H1 (cell line): ENCODE measurements around the gene ARL6IP1. TPM values are rescaled to one million over a fixed set of nuclear protein-coding genes. Genes with fewer than 3 reads are reported as not detected.
"Not testable (repeated sequence)": the region's sequence is repeated elsewhere in the genome, so short reads cannot be mapped to it uniquely, and the experiment has no call there.

ENCODE experiments used
- CTCF ChIA-PET: fragments of 300-600 bp; sonication (Branson Sonifier 250); formaldehyde crosslinking; loops from one replicate; lab custom pipeline; 2021; ENCODE audit not compliant: partially characterized antibody; lab: Charles Lee
- POLR2A ChIA-PET: fragments of 300-600 bp; sonication (Branson Sonifier 250); formaldehyde crosslinking; loops from one replicate; lab custom pipeline; 2021; ENCODE audit warnings: inconsistent platforms; ENCODE audit not compliant: partially characterized antibody; lab: Charles Lee
- DNase-seq, 2 experiments: peaks; one replicate each; pipeline versions ENCODE4 v3.0.0 to v3.0.0-alpha.2; 2010 to 2022; ENCODE audit warnings: low spot score in 2 of 2, low read depth in 1 of 2, mixed read lengths in 1 of 2
- FAIRE-seq: peaks from 2 replicates; lab custom pipeline; 2011; peaks lifted over from hg19 to GRCh38; lab: Jason Lieb, UNC
- H2AFZ ChIP-seq: 2 replicates; pipeline ENCODE4 v1.8.1; 2012; ENCODE audit warnings: low read length, inconsistent platforms
- H2AK5ac ChIP-seq: 2 replicates; pipeline ENCODE4 v1.6.1; 2013; ENCODE audit warnings: low read depth, low read length
- H2BK120ac ChIP-seq: replicated peaks from 2 replicates; pipeline ENCODE3; 2013; ENCODE audit warnings: low read depth, low read length, inconsistent platforms
- H2BK12ac ChIP-seq: 2 replicates; pipeline ENCODE4 v1.6.1; 2013; ENCODE audit warnings: low read depth, low read length
- H2BK15ac ChIP-seq: 2 replicates; pipeline ENCODE4 v1.6.1; 2013; ENCODE audit warnings: low read length
- H2BK20ac ChIP-seq: 2 replicates; pipeline ENCODE4 v1.6.1; 2013; ENCODE audit warnings: low read length
- H2BK5ac ChIP-seq: 2 replicates; pipeline ENCODE4 v1.6.1; 2013; ENCODE audit warnings: low read depth, low read length
- H3K14ac ChIP-seq: 2 replicates; pipeline ENCODE4 v1.6.1; 2013; ENCODE audit warnings: inconsistent platforms; ENCODE audit not compliant: insufficient read length
- H3K18ac ChIP-seq: 2 replicates; pipeline ENCODE4 v1.6.1; 2013; ENCODE audit warnings: low read length; ENCODE audit errors: extremely low read depth
- H3K23ac ChIP-seq: 2 replicates; pipeline ENCODE4 v1.6.1; 2013; ENCODE audit warnings: inconsistent platforms; ENCODE audit not compliant: insufficient read length
- H3K23me2 ChIP-seq: 2 replicates; pipeline ENCODE4 v1.6.1; 2013; ENCODE audit warnings: low read depth, low read length
- H3K27ac ChIP-seq: 2 replicates; pipeline ENCODE4 v1.6.1; 2011; ENCODE audit warnings: low read depth, low read length, inconsistent platforms
- H3K27me3 ChIP-seq, 4 experiments: replicated peaks in 1 of 4; 1 replicate in 1 of 4; 2 replicates in 3 of 4; pipeline versions ENCODE4 v1.6.1 to v1.8.1; 2011 to 2013; ENCODE audit warnings: low read length in 3 of 4, mild to moderate bottlenecking in 3 of 4, inconsistent platforms in 2 of 4, mixed read lengths in 2 of 4, moderate library complexity in 1 of 4; ENCODE audit not compliant: control insufficient read depth in 3 of 4, insufficient read depth in 3 of 4; ENCODE audit errors: extremely low read depth in 1 of 4
- H3K36me3 ChIP-seq, 4 experiments: 2 replicates each; pipeline versions ENCODE4 v1.6.1 to v1.8.1; 2011 to 2013; ENCODE audit warnings: mild to moderate bottlenecking in 4 of 4, low read length in 3 of 4, moderate library complexity in 2 of 4, control low read depth in 1 of 4, inconsistent platforms in 1 of 4; ENCODE audit not compliant: insufficient read depth in 4 of 4, control insufficient read depth in 2 of 4
- H3K4ac ChIP-seq: replicated peaks from 2 replicates; pipeline ENCODE3; 2013; ENCODE audit warnings: low read length, low read depth, mixed read lengths, inconsistent platforms; ENCODE audit not compliant: insufficient read length
- H3K4me1 ChIP-seq, 4 experiments: replicated peaks in 1 of 4; 1 replicate in 1 of 4; 2 replicates in 3 of 4; pipeline versions ENCODE4 v1.6.1 to v1.8.1; 2011 to 2013; ENCODE audit warnings: low read length in 3 of 4, inconsistent platforms in 2 of 4, mixed read lengths in 1 of 4; ENCODE audit not compliant: insufficient read depth in 4 of 4, control insufficient read depth in 3 of 4
- H3K4me2 ChIP-seq, 2 experiments: 2 replicates each; pipeline versions ENCODE4 v1.6.1 to v1.8.1; 2011 to 2013; ENCODE audit warnings: low read depth in 2 of 2, low read length in 2 of 2, control low read depth in 1 of 2, inconsistent platforms in 1 of 2, mild to moderate bottlenecking in 1 of 2; ENCODE audit not compliant: insufficient read depth in 1 of 2
- H3K4me3 ChIP-seq, 4 experiments: fragments of 200-600, 300-600 bp in 1 of 4; sonication (generic), shearing (Covaris generic), sonication (Bioruptor Twin) in 1 of 4; 2 replicates each; pipeline versions ENCODE4 v1.5.1 to v1.8.1; 2011 to 2016; ENCODE audit warnings: low read length in 4 of 4, low read depth in 3 of 4, control low read depth in 2 of 4, inconsistent platforms in 2 of 4, mild to moderate bottlenecking in 2 of 4, mixed read lengths in 1 of 4, moderate library complexity in 1 of 4; ENCODE audit not compliant: insufficient read depth in 2 of 4; ENCODE audit errors: extremely low read depth in 1 of 4
- H3K56ac ChIP-seq: replicated peaks from 2 replicates; pipeline ENCODE3; 2013; ENCODE audit warnings: low read depth, mild to moderate bottlenecking, mixed read lengths, low read length, inconsistent platforms; ENCODE audit not compliant: insufficient read length
- H3K79me1 ChIP-seq: 2 replicates; pipeline ENCODE4 v1.6.1; 2013; ENCODE audit warnings: low read depth, low read length, control low read depth
- H3K79me2 ChIP-seq, 2 experiments: 2 replicates each; pipeline versions ENCODE4 v1.6.1 to v1.8.1; 2012 to 2013; ENCODE audit warnings: low read length in 2 of 2, mild to moderate bottlenecking in 2 of 2, inconsistent platforms in 1 of 2; ENCODE audit not compliant: insufficient read depth in 2 of 2, control insufficient read depth in 1 of 2
- H3K9ac ChIP-seq, 4 experiments: replicated peaks in 1 of 4; 1 replicate in 1 of 4; 2 replicates in 3 of 4; pipeline versions ENCODE4 v1.6.1 to v1.8.1; 2011 to 2013; ENCODE audit warnings: low read depth in 3 of 4, low read length in 3 of 4, control low read depth in 2 of 4, mild to moderate bottlenecking in 2 of 4, moderate library complexity in 2 of 4, inconsistent platforms in 1 of 4; ENCODE audit errors: extremely low read depth in 1 of 4
- H3K9me3 ChIP-seq, 2 experiments: 2 replicates each; pipeline versions ENCODE4 v1.6.1 to v1.8.1; 2012 to 2013; ENCODE audit warnings: mild to moderate bottlenecking in 2 of 2, moderate library complexity in 2 of 2, control low read depth in 1 of 2, inconsistent platforms in 1 of 2, low read depth in 1 of 2, low read length in 1 of 2, mixed read lengths in 1 of 2; ENCODE audit not compliant: insufficient read depth in 2 of 2
- H4K20me1 ChIP-seq, 2 experiments: replicated peaks in 1 of 2; 2 replicates each; pipeline versions ENCODE3 to v1.8.1; 2011 to 2013; ENCODE audit warnings: inconsistent platforms in 2 of 2, low read length in 2 of 2, mild to moderate bottlenecking in 1 of 2; ENCODE audit not compliant: insufficient read depth in 2 of 2, control insufficient read depth in 1 of 2
- H4K5ac ChIP-seq: 2 replicates; pipeline ENCODE4 v1.6.1; 2013; ENCODE audit warnings: low read length, low read depth, mixed read lengths, inconsistent platforms; ENCODE audit not compliant: insufficient read length
- H4K8ac ChIP-seq: 2 replicates; pipeline ENCODE4 v1.8.0; 2013; ENCODE audit warnings: mild to moderate bottlenecking, moderate library complexity, low read length, inconsistent platforms; ENCODE audit not compliant: insufficient read depth; ENCODE audit errors: extremely low read depth
- H4K91ac ChIP-seq: replicated peaks from 2 replicates; pipeline ENCODE3; 2013; ENCODE audit warnings: low read length, mixed read lengths, inconsistent platforms; ENCODE audit not compliant: insufficient read length
- WGBS, 2 experiments: shearing (Covaris generic) in 1 of 2; methylation state at CpG; one replicate each; pipeline versions ENCODE4 v1.1.6 to v1.1.7; 2013 to 2015; ENCODE audit warnings: low lambda C conversion rate in 2 of 2, mixed read lengths in 2 of 2, inconsistent platforms in 1 of 2, low coverage in 1 of 2, missing lambda C conversion rate in 1 of 2; ENCODE audit not compliant: insufficient replicate concordance in 2 of 2, insufficient coverage in 1 of 2, insufficient read length in 1 of 2; ENCODE audit errors: extremely low coverage in 1 of 2, missing lambda C conversion rate in 1 of 2; 5-methylcytosine and 5-hydroxymethylcytosine counted together
- polyA plus RNA-seq, 7 experiments: library from polyadenylated mRNA; depleted of rRNA in 3 of 7; stranded (reverse) in 5 of 7; unstranded in 2 of 7; fragments of >200 nt in 5 of 7; fragments of 200-250 nt in 2 of 7; gene quantifications; 1 replicate in 5 of 7; 2 replicates in 1 of 7; 4 replicates in 1 of 7; pipeline versions ENCODE4 v1.2.1 to v1.2.3, GENCODE V29; 2011 to 2013; ENCODE audit warnings: missing spikeins in 2 of 7, mixed read lengths in 2 of 7
- total RNA-seq: library from RNA; stranded (reverse); fragmentation: NEBNext Ultra II Directional; extraction: Animal tissue kit (Norgen Biotek cat#: 25700); gene quantifications from 2 replicates; pipeline ENCODE4 v1.2.1, GENCODE V29; 2021

The ARL6IP1 gene
- total and polyA plus RNA-seq, 2 of the 8 experiments (the other 6 are each of a cell fraction or from before 2014, with no cell fraction given) = 162 to 170 TPM

GRCh38 chr16:18770336-18770962 lies 30.9 kb downstream of the ARL6IP1 start:
- H2BK12ac ChIP-seq, POLR2A ChIA-PET, H2BK5ac ChIP-seq, H2BK120ac ChIP-seq, H2BK20ac ChIP-seq, H3K79me2 ChIP-seq, FAIRE-seq, H3K9me3 ChIP-seq, DNase-seq, H3K79me1 ChIP-seq, H2AK5ac ChIP-seq, H3K23ac ChIP-seq, H3K27me3 ChIP-seq, H4K91ac ChIP-seq, H4K20me1 ChIP-seq, H3K4me2 ChIP-seq, H3K4me3 ChIP-seq, H4K8ac ChIP-seq, H3K4me1 ChIP-seq, CTCF ChIA-PET, H3K14ac ChIP-seq, H3K18ac ChIP-seq, H3K23me2 ChIP-seq, H3K56ac ChIP-seq, H3K27ac ChIP-seq, H3K4ac ChIP-seq, H3K9ac ChIP-seq, H2AFZ ChIP-seq, H3K36me3 ChIP-seq, H2BK15ac ChIP-seq, H4K5ac ChIP-seq: not testable (repeated sequence)
- WGBS, 2 experiments = 91% methylated on average over 11 of the region's 11 CpGs; no CpG with 5 or more reads in 1 of the 2 experiments

GRCh38 chr16:18767217-18767616 lies 34.1 kb downstream of the ARL6IP1 start:
- H2BK12ac ChIP-seq, H3K27ac ChIP-seq, H2AFZ ChIP-seq, H3K23ac ChIP-seq, DNase-seq, H3K9me3 ChIP-seq, H4K91ac ChIP-seq, H2BK15ac ChIP-seq, H2BK5ac ChIP-seq, H3K23me2 ChIP-seq, H2AK5ac ChIP-seq, FAIRE-seq, H3K14ac ChIP-seq, H3K4me2 ChIP-seq, H3K4ac ChIP-seq, H2BK20ac ChIP-seq, H3K56ac ChIP-seq, H3K4me3 ChIP-seq, H4K20me1 ChIP-seq, H2BK120ac ChIP-seq, H3K36me3 ChIP-seq, H3K18ac ChIP-seq, H3K27me3 ChIP-seq, H4K5ac ChIP-seq, H4K8ac ChIP-seq, H3K79me1 ChIP-seq, H3K79me2 ChIP-seq, H3K9ac ChIP-seq, H3K4me1 ChIP-seq: not testable (repeated sequence)
- POLR2A ChIA-PET = interaction anchor here (0.9 to 1.5 kb wide), 3 partner anchors 18 to 33 kb away, joined by 3 read pairs; no protein-coding TSS in a partner anchor
- 93% methylated on average over 4 of the region's 7 CpGs; no CpG with 5 or more reads in 1 of the 2 experiments for WGBS, 2 experiments
- CTCF ChIA-PET = interaction anchor here (0.7 kb wide), 1 partner anchor 200 kb away, joined by 3 read pairs; no protein-coding TSS in a partner anchor
